DOHH2 (cell line): Measurements from ENCODE around the gene TMEM164.

Experiments
- H3F3A ChIP-seq: fragments of 200-600 bp; sonication (generic), shearing (Covaris generic); 2 replicates; pipeline ENCODE4 v1.6.0; 2016; ENCODE audit warnings: antibody characterized with exemption, mild to moderate bottlenecking; ENCODE audit not compliant: control insufficient read depth, insufficient read depth
- H3K27ac ChIP-seq: fragments of 200-600 bp; sonication (generic); 2 replicates; pipeline ENCODE4 v1.5.1; 2014; ENCODE audit warnings: low read depth, mild to moderate bottlenecking, low read length, moderate library complexity
- H3K27me3 ChIP-seq: fragments of 200-600 bp; sonication (generic); 2 replicates; pipeline ENCODE4 v1.6.1; 2014; ENCODE audit warnings: mild to moderate bottlenecking, low read length, mixed read lengths; ENCODE audit not compliant: control insufficient read depth
- H3K36me3 ChIP-seq: fragments of 200-600 bp; sonication (generic); 2 replicates; pipeline ENCODE4 v1.6.1; 2014; ENCODE audit warnings: mild to moderate bottlenecking, low read length, moderate library complexity, mixed read lengths; ENCODE audit not compliant: control insufficient read depth
- H3K4me1 ChIP-seq: fragments of 200-600 bp; sonication (generic); 2 replicates; pipeline ENCODE4 v1.6.1; 2014; ENCODE audit warnings: mild to moderate bottlenecking, low read length, mixed read lengths; ENCODE audit not compliant: control insufficient read depth
- H3K4me2 ChIP-seq: fragments of 200-600 bp; sonication (generic); 2 replicates; pipeline ENCODE4 v1.6.0; 2014; ENCODE audit warnings: mild to moderate bottlenecking, low read length, moderate library complexity
- H3K4me3 ChIP-seq: fragments of 200-600 bp; sonication (generic); 2 replicates; pipeline ENCODE4 v1.5.1; 2014; ENCODE audit warnings: mild to moderate bottlenecking, low read length, mixed read lengths
- H3K79me2 ChIP-seq: fragments of 200-600 bp; sonication (generic); 2 replicates; pipeline ENCODE4 v1.6.1; 2014; ENCODE audit warnings: mild to moderate bottlenecking, low read length, mixed read lengths; ENCODE audit not compliant: control insufficient read depth
- H3K9me2 ChIP-seq: fragments of 200-600 bp; sonication (generic); replicated peaks from 2 replicates; pipeline ENCODE4 v1.6.1; 2014; ENCODE audit warnings: mild to moderate bottlenecking, low read length, mixed read lengths; ENCODE audit not compliant: control insufficient read depth
- H3K9me3 ChIP-seq: fragments of 200-600 bp; sonication (generic); 2 replicates; pipeline ENCODE4 v1.6.1; 2014; ENCODE audit warnings: antibody characterized with exemption, low read length, mixed read lengths; ENCODE audit not compliant: control insufficient read depth, insufficient read depth
- H4K20me1 ChIP-seq: fragments of 200-600 bp; sonication (generic); 2 replicates; pipeline ENCODE4 v1.6.0; 2014; ENCODE audit warnings: low read depth, mild to moderate bottlenecking, antibody characterized with exemption, low read length, moderate library complexity; ENCODE audit not compliant: control insufficient read depth, insufficient read depth
- EZH2phosphoT487 ChIP-seq: fragments of 200-600 bp; sonication (generic); IDR thresholded peaks from 2 replicates; pipeline ENCODE4 v1.6.1; 2017; ENCODE audit warnings: borderline replicate concordance, mild to moderate bottlenecking, antibody characterized with exemption, low read length, moderate library complexity, mixed read lengths
- TF ChIP-seq, protein P1 (sequence below): fragments of 200-600 bp; sonication (generic); IDR thresholded peaks from one replicate; pipeline ENCODE4 v1.5.1; 2014; ENCODE audit warnings: antibody characterized with exemption, mild to moderate bottlenecking, low read depth, low read length; ENCODE audit not compliant: poor library complexity, severe bottlenecking

TMEM164 gene

DNA sequence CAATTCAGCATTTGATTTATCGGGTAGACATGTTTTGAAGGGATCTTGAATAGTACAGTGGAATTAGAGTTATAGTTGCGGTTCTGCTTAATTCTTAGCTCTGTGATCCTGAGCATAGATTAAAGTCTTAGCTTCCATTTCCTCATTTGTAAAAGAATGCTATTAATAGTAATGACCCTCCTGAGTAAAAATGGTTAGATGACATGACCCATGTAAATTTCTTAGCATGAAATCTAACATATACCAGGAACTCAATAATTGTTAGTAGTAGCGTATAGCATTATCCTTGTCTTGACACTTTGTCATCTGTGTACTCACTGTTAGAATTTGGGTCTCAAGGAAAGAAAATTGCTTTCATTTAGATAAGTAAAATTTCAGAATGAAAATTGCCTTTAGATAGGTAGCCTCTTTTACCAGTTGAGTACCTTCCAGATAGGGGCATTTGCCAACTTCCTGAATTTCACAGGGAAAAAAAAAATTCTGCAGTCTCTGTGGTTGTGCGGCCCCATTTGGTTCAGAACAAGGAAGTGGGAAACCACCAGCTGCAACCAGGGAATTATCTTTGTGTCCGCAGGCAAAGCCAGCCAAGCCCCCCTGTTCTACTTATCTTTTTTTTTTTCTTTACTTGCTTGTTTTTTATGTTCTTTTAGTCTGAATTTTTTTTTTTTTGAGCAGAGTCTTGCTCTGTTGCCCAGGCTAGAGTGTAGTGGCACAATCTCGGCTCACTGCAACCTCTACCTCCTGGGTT is 86.9 kb downstream of the TMEM164 start:
- H3K27ac ChIP-seq: no peak overlapping the region
- no peaks in the 10 kb centered on the region for H3F3A ChIP-seq
- H3K9me2 ChIP-seq: no peaks in the 10 kb centered on the region
- no peak overlapping the region; the same call in 1 of the 2 replicates for H3K4me2 ChIP-seq
- no peak overlapping the region for H3K4me3 ChIP-seq
- no peaks in the 10 kb centered on the region for H3K27me3 ChIP-seq
- H3K36me3 ChIP-seq: no peaks in the 10 kb centered on the region
- no peaks in the 10 kb centered on the region for H3K9me3 ChIP-seq
- H3K4me1 ChIP-seq: peaks cover 6% of the 10 kb centered on the region
- H3K79me2 ChIP-seq: no peaks in the 10 kb centered on the region
- TF ChIP-seq, protein P1, sequence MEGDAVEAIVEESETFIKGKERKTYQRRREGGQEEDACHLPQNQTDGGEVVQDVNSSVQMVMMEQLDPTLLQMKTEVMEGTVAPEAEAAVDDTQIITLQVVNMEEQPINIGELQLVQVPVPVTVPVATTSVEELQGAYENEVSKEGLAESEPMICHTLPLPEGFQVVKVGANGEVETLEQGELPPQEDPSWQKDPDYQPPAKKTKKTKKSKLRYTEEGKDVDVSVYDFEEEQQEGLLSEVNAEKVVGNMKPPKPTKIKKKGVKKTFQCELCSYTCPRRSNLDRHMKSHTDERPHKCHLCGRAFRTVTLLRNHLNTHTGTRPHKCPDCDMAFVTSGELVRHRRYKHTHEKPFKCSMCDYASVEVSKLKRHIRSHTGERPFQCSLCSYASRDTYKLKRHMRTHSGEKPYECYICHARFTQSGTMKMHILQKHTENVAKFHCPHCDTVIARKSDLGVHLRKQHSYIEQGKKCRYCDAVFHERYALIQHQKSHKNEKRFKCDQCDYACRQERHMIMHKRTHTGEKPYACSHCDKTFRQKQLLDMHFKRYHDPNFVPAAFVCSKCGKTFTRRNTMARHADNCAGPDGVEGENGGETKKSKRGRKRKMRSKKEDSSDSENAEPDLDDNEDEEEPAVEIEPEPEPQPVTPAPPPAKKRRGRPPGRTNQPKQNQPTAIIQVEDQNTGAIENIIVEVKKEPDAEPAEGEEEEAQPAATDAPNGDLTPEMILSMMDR: no peak
- no peak for TF ChIP-seq EZH2phosphoT487
- H4K20me1 ChIP-seq: no peaks in the 10 kb centered on the region

DNA sequence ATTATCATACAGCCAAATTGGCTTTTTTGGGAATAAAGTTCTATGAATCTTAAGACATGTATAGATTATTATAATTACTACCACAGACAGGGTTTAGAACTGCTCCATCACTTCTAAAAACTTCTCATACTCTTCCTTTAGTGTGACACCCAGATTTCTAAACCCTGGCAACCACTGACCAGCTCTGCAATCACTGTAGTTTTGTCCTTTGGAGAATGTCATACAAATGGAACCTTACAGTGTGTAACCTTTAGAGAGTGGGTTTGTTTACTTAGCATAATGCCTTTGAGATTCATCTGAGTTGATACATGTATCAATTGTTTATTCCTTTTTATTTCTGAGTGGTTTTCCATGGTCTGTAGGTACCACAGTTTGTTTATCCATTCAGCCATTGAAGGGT is 95.0 kb downstream of the TMEM164 start:
- Histone ChIP-seq H3K9me2 (no peaks in the 10 kb centered on the region), H3F3A (no peaks in the 10 kb centered on the region), H3K4me3 (no peak overlapping the region), H4K20me1 (no peaks in the 10 kb centered on the region), H3K9me3 (no peaks in the 10 kb centered on the region), H3K79me2 (no peaks in the 10 kb centered on the region), H3K27ac (no peak overlapping the region), H3K4me2 (no peak overlapping the region), H3K36me3 (no peaks in the 10 kb centered on the region), H3K4me1 (no peaks in the 10 kb centered on the region), H3K27me3 (no peaks in the 10 kb centered on the region)
- no peak for TF ChIP-seq EZH2phosphoT487
- TF ChIP-seq, protein P1: no peak

DNA sequence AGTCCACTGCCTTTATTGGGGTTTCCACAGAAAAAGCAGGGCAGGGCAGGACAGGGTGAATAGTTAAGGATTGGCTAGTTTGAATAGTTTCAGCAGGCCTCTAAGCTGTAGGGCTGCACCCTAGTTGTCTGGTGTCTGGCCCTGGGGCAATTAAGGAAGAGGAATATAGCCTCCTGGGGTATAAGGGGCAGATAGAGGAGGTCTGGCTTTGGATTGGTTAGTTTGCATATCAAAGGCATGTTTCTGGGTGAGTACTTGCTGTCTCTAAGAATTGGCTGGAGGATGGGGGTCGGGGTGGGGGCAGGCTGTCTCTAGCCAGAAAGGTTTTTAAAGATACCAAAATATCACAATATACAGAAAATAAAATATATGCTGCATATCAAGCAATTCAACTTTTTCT is 100.4 kb downstream of the TMEM164 start:
- H3K4me3 ChIP-seq: no peak overlapping the region
- H3K9me3 ChIP-seq: no peaks in the 10 kb centered on the region
- H3K27ac ChIP-seq: no peak overlapping the region
- H3K79me2 ChIP-seq: no peaks in the 10 kb centered on the region
- H3K4me2 ChIP-seq: no peak overlapping the region
- H3F3A ChIP-seq: no peaks in the 10 kb centered on the region
- TF ChIP-seq, protein P1: no peak
- no peak for TF ChIP-seq EZH2phosphoT487
- no peaks in the 10 kb centered on the region for H3K9me2 ChIP-seq
- no peaks in the 10 kb centered on the region for H3K27me3 ChIP-seq
- 0 out of 2 replicates have a peak, but pooled peaks cover 3% of the 10 kb centered on the region for H3K4me1 ChIP-seq
- no peaks in the 10 kb centered on the region for H4K20me1 ChIP-seq
- H3K36me3 ChIP-seq: no peaks in the 10 kb centered on the region
